ENCODE results near the gene GFI1B. TPM values are rescaled to one million over a fixed set of nuclear protein-coding genes. Genes with fewer than 3 reads are reported as not detected.

The GFI1B gene
- total and polyA plus RNA-seq, 2 of the 13 experiments (the other 11 are each of a cell fraction or from before 2014, with no cell fraction given), result 0.15 to 0.51 TPM

DNA sequence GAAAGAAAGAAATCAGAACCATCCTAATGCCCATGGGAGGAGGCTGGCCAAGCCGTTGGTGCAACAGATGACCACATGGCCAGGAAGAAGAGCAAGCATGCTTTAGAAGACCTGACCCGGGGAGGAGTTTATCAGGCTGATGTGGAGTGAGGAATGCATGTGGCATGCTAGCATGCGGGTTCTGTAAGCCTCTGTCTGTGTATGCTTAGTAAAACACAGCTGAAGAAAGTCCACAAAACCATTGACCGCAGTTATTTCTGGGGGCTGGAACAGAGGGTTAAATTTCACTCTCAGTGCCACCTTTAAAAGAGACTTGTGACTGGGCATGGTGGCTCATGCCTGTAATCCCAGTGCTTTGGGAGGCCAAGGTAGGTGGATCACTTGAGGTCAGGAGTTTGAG is 19.1 kb downstream of the GFI1B start (continued):
- TF ChIP-seq FOSL1 (CRISPR knock-in tag; IDR thresholded peaks at IDR 0.05; ENCODE audit: borderline replicate concordance), result no peak
- TF ChIP-seq, protein P1, sequence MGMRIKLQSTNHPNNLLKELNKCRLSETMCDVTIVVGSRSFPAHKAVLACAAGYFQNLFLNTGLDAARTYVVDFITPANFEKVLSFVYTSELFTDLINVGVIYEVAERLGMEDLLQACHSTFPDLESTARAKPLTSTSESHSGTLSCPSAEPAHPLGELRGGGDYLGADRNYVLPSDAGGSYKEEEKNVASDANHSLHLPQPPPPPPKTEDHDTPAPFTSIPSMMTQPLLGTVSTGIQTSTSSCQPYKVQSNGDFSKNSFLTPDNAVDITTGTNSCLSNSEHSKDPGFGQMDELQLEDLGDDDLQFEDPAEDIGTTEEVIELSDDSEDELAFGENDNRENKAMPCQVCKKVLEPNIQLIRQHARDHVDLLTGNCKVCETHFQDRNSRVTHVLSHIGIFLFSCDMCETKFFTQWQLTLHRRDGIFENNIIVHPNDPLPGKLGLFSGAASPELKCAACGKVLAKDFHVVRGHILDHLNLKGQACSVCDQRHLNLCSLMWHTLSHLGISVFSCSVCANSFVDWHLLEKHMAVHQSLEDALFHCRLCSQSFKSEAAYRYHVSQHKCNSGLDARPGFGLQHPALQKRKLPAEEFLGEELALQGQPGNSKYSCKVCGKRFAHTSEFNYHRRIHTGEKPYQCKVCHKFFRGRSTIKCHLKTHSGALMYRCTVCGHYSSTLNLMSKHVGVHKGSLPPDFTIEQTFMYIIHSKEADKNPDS (CRISPR knock-in tag; IDR thresholded peaks at IDR 0.05), result no peak
- no peak for TF ChIP-seq ZBTB7B (CRISPR knock-in tag; IDR thresholded peaks at IDR 0.05)
- TF ChIP-seq ZNF382 (CRISPR knock-in tag; IDR thresholded peaks at IDR 0.05; ENCODE audit: borderline replicate concordance), result no peak
- 0 out of 2 replicates have a peak, but pooled peaks have one; percentile 45 for TF ChIP-seq PHF21A (CRISPR knock-in tag; IDR thresholded peaks at IDR 0.05)
- TF ChIP-seq ZNF772 (CRISPR knock-in tag; IDR thresholded peaks at IDR 0.05), result no peak
- no peak for TF ChIP-seq KLF9 (CRISPR knock-in tag; IDR thresholded peaks at IDR 0.05; ENCODE audit: low read depth)
- peak; percentile 28; the same call in 1 of the 2 replicates for TF ChIP-seq DMAP1 (CRISPR knock-in tag; IDR thresholded peaks at IDR 0.05)
- 0 out of 2 replicates have a peak, but pooled peaks have one; percentile 48 for TF ChIP-seq SIX4 (CRISPR knock-in tag; IDR thresholded peaks at IDR 0.05)
- no peak for TF ChIP-seq ZNF550 (CRISPR knock-in tag; IDR thresholded peaks at IDR 0.05; ENCODE audit: borderline replicate concordance)
- no peak for TF ChIP-seq ZKSCAN5 (CRISPR knock-in tag; IDR thresholded peaks at IDR 0.05)
- TF ChIP-seq ZNF460 (CRISPR knock-in tag; IDR thresholded peaks at IDR 0.05; ENCODE audit: borderline replicate concordance), result peak; percentile 23; the same call in 1 of the 2 replicates
- no peak for TF ChIP-seq FOXP1 (IDR thresholded peaks at IDR 0.05)
- TF ChIP-seq FOXP1 (CRISPR knock-in tag; IDR thresholded peaks at IDR 0.05), result 0 out of 2 replicates have a peak, but pooled peaks have one; percentile 24
- peak; percentile 71 for TF ChIP-seq SP5 (CRISPR knock-in tag; IDR thresholded peaks at IDR 0.05; ENCODE audit: borderline replicate concordance, low read depth)
- TF ChIP-seq ZNF652 (CRISPR knock-in tag; IDR thresholded peaks at IDR 0.05; ENCODE audit: borderline replicate concordance, low read depth), result peak; percentile 84
- no peak for TF ChIP-seq ZNF205 (CRISPR knock-in tag; IDR thresholded peaks at IDR 0.05)
- TF ChIP-seq PTBP1 (IDR thresholded peaks at IDR 0.05; ENCODE audit: low read depth, low read length, poor library complexity, severe bottlenecking), result no peak
- 0 out of 2 replicates have a peak, but pooled peaks have one; percentile 21 for TF ChIP-seq ZNF441 (CRISPR knock-in tag; IDR thresholded peaks at IDR 0.05; ENCODE audit: borderline replicate concordance)
- TF ChIP-seq AHR (CRISPR knock-in tag; IDR thresholded peaks at IDR 0.05), result no peak
- peak; percentile 67 for TF ChIP-seq FOXA3 (CRISPR knock-in tag; IDR thresholded peaks at IDR 0.05)
- TF ChIP-seq ZSCAN9 (CRISPR knock-in tag; IDR thresholded peaks at IDR 0.05; ENCODE audit: borderline replicate concordance), result no peak
- 0 out of 2 replicates have a peak, but pooled peaks have one; percentile 23 for TF ChIP-seq HMG20B (CRISPR knock-in tag; conservative IDR thresholded peaks at IDR 0.05)
- peak; percentile 70 for TF ChIP-seq SIX1 (CRISPR knock-in tag; IDR thresholded peaks at IDR 0.05; ENCODE audit: borderline replicate concordance)
- no peak for TF ChIP-seq HNRNPLL (IDR thresholded peaks at IDR 0.05; ENCODE audit: low read depth, low read length, poor library complexity, severe bottlenecking)
- TF ChIP-seq, protein P2, sequence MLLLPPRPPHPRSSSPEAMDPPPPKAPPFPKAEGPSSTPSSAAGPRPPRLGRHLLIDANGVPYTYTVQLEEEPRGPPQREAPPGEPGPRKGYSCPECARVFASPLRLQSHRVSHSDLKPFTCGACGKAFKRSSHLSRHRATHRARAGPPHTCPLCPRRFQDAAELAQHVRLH (CRISPR knock-in tag; IDR thresholded peaks at IDR 0.05; ENCODE audit: borderline replicate concordance, low read depth), result no peak
- TF ChIP-seq REPIN1 (CRISPR knock-in tag; IDR thresholded peaks at IDR 0.05; ENCODE audit: borderline replicate concordance, low read depth), result 0 out of 2 replicates have a peak, but pooled peaks have one; percentile 29
- peak; percentile 39; the same call in 1 of the 2 replicates for TF ChIP-seq CBFB (CRISPR knock-in tag; IDR thresholded peaks at IDR 0.05)
- no peak for TF ChIP-seq ZNF782 (CRISPR knock-in tag; IDR thresholded peaks at IDR 0.05; ENCODE audit: borderline replicate concordance)
- TF ChIP-seq TEAD3 (CRISPR knock-in tag; optimal IDR thresholded peaks at IDR 0.05; ENCODE audit: borderline replicate concordance), result peak; percentile 85
- TF ChIP-seq, protein P3, sequence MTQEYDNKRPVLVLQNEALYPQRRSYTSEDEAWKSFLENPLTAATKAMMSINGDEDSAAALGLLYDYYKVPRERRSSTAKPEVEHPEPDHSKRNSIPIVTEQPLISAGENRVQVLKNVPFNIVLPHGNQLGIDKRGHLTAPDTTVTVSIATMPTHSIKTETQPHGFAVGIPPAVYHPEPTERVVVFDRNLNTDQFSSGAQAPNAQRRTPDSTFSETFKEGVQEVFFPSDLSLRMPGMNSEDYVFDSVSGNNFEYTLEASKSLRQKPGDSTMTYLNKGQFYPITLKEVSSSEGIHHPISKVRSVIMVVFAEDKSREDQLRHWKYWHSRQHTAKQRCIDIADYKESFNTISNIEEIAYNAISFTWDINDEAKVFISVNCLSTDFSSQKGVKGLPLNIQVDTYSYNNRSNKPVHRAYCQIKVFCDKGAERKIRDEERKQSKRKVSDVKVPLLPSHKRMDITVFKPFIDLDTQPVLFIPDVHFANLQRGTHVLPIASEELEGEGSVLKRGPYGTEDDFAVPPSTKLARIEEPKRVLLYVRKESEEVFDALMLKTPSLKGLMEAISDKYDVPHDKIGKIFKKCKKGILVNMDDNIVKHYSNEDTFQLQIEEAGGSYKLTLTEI (CRISPR knock-in tag; conservative IDR thresholded peaks at IDR 0.05), result no peak

All from HepG2 (cell line).